ACC112 (cell line): ENCODE data around the gene PLXNA2.

ENCODE experiments used
- H2AFZ ChIP-seq: fragments of 200-600 bp; sonication (generic); one replicate; pipeline ENCODE4 v1.6.0; 2017; ENCODE audit warnings: antibody characterized with exemption, low read length; ENCODE audit not compliant: unreplicated experiment
- H3K27ac ChIP-seq: fragments of 200-600 bp; sonication (generic); 2 replicates; pipeline ENCODE4 v1.5.1; 2014; ENCODE audit warnings: low read depth, mild to moderate bottlenecking, antibody characterized with exemption, low read length, moderate library complexity
- H3K27me3 ChIP-seq: fragments of 200-600 bp; sonication (generic); 2 replicates; pipeline ENCODE4 v1.6.1; 2014; ENCODE audit warnings: mild to moderate bottlenecking, antibody characterized with exemption, low read length, moderate library complexity, mixed read lengths; ENCODE audit not compliant: insufficient read depth
- H3K36me3 ChIP-seq: fragments of 200-600 bp; sonication (generic); 2 replicates; pipeline ENCODE4 v1.6.1; 2016; ENCODE audit warnings: mild to moderate bottlenecking, antibody characterized with exemption, low read length, moderate library complexity, mixed read lengths; ENCODE audit not compliant: insufficient read depth
- H3K4me1 ChIP-seq: fragments of 200-600 bp; sonication (generic); one replicate; pipeline ENCODE4 v1.6.1; 2016; ENCODE audit warnings: low read length, mixed read lengths; ENCODE audit not compliant: insufficient read depth, unreplicated experiment, control insufficient read depth
- H3K4me3 ChIP-seq: fragments of 200-600 bp; sonication (generic); 2 replicates; pipeline ENCODE4 v1.5.1; 2014; ENCODE audit warnings: mild to moderate bottlenecking, low read depth, low read length
- H3K79me2 ChIP-seq: fragments of 200-600 bp; sonication (generic); one replicate; pipeline ENCODE4 v1.6.0; 2016; ENCODE audit warnings: low read length; ENCODE audit not compliant: control insufficient read depth, unreplicated experiment, insufficient read depth

PLXNA2 gene

DNA sequence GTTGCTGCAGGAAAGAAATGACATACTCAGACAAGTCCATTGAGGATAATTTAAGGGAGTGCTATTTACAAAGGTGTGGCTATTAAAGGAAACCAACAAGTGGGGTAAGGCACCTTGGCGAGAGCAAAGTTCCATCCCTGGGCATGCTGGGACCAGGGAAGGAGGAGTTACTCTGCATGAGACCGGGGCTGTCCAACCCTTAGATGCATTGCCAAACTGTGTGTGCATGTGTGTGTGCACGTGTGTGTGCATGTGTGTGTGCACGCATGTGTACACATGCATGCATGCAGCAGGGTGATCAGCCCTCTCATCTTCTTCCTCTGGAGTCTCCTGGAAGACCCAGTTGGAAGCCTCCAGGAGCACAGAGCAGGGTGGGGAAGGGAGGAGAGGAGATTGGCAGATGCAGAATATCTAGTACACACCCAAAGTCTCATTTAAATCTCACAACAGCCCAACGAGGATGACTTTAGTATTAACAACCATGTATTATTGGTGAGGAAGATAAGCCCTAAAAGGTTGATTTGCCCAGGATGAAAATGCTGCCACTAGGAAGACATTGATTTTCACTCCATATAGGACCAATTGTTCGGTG is 261.0 kb downstream of the PLXNA2 start:
- Histone ChIP-seq H3K4me3 (no peak overlapping the region), H3K4me1 (no peaks in the 10 kb centered on the region), H3K27ac (no peak overlapping the region), H3K36me3 (no peaks in the 10 kb centered on the region), H3K79me2 (no peaks in the 10 kb centered on the region), H3K27me3 (peaks cover 32% of the 10 kb centered on the region), H2AFZ (no peak overlapping the region)

DNA sequence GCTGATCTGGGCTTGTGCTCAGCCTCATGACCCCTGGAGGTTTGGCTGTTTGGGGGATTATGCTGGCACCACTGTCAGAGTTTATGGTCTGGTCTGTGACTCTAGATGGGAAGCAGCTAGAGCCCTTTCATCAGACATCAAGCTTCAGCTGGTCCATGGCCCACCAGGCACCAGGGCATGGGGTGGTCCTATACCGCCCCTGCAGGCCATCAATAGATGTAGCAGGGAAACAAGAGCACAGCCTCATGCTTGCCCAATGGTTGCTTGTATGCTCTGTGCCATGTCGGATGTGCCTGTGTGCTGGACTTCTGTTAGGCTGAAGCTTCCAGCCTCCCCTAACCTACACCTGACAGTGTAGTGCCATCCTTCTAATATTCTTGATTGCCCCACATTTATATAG is 262.2 kb downstream of the PLXNA2 start:
- H3K27me3 ChIP-seq, result peaks cover 27% of the 10 kb centered on the region
- no peak overlapping the region for H3K4me3 ChIP-seq
- no peak overlapping the region for H3K27ac ChIP-seq
- no peaks in the 10 kb centered on the region for H3K79me2 ChIP-seq
- no peaks in the 10 kb centered on the region for H3K36me3 ChIP-seq
- no peaks in the 10 kb centered on the region for H3K4me1 ChIP-seq
- no peak overlapping the region for H2AFZ ChIP-seq

DNA sequence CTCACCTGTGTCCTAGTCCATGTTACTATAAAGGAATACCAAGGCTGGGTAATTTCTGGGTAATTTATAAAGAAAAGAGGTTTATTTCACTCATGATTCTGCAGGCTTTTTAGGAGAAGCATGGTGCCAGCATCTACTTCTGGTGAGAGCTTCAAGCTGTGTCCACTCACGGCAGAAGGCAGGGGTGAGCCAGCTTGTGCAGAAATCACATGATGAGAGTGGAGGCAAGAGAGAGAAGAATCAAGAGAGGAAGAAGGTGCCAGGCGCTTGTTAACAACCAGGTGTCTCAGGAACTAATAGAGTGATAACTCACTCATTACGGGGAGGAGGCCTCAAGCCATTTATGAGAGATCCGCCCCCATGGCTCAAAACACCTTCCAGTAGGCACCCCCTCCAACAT is 265.7 kb downstream of the PLXNA2 start:
- Histone ChIP-seq H3K4me3 (no peak overlapping the region), H3K79me2 (no peaks in the 10 kb centered on the region), H3K4me1 (no peaks in the 10 kb centered on the region), H2AFZ (no peak overlapping the region), H3K27ac (no peak overlapping the region), H3K27me3 (peaks cover 45% of the 10 kb centered on the region), H3K36me3 (no peaks in the 10 kb centered on the region)

DNA sequence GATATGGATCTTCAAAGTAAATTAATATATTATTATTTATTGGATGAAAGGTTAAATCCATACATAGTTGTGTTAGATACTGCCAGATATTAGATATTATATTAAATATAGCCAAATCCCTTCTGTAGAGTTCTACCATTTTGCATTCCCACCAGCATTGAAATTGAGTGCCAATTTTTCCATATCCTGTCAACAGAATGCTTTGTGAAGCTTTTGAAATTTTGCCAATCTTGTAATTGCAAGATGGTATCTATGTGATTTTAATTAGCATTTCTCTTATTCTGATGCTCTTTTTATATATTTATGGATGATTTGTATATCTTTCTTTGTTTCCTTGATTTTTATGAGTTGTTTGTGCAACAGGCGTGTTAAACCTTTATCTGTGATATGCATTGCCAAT is 266.3 kb downstream of the PLXNA2 start:
- H3K4me1 ChIP-seq, result no peaks in the 10 kb centered on the region
- H3K79me2 ChIP-seq, result no peaks in the 10 kb centered on the region
- H2AFZ ChIP-seq, result no peak overlapping the region
- no peaks in the 10 kb centered on the region for H3K36me3 ChIP-seq
- H3K27me3 ChIP-seq, result peaks cover 47% of the 10 kb centered on the region
- no peak overlapping the region for H3K27ac ChIP-seq
- no peak overlapping the region for H3K4me3 ChIP-seq

DNA sequence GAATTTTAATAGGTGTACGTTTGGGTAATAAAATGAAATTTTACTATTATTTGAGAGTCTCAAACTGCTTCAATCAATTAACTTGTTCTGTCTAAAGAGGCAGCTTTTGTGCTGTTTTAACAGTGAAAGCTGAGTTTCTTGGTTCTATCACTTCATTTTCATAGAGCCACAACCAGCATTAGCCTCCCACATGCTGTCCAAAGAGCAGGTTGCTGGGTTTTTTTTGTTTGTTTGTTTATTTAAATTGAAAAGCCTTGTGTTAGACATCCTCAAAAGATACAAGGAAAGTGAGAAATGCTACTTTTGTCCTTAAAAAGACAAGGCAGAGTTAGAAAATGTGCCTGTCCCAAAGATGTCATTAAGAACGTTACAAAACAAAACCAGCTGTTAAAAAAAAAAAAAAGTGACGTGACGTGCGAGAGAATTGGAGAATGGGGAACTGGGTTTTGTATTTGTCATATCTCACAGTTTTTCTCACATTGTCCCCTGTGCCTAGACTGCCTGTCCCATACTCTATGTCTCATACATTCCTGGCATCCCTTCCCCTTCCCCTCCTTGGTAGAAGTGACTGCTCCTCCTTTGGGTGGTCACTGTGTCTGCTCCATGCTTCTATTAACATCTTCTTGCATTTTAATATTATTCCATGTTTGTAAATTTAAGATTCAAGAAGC is 270.2 kb downstream of the PLXNA2 start:
- Histone ChIP-seq H3K27me3 (peaks cover 40% of the 10 kb centered on the region), H3K36me3 (no peaks in the 10 kb centered on the region), H2AFZ (no peak overlapping the region), H3K4me3 (no peak overlapping the region), H3K4me1 (no peaks in the 10 kb centered on the region), H3K79me2 (no peaks in the 10 kb centered on the region), H3K27ac (no peak overlapping the region)

DNA sequence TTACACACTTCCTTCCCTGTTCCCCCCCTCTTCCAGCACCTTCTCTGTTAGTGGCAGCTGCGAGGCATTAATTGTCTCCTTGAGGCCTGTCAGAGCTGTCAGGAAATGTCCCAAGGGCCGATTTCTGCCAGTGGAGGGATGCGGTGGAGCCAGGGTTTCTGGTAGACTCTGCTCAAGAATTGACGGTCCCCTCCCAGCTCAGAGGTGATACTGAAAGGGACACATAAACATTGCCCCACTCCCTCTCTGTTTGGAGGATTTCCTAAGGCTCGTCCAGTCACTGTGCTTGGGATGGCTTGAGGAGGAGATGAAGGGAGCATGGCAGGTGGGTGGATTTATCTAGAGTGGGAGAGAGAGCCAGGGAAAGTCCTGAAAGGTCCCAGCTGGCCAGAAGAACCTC is 271.8 kb downstream of the PLXNA2 start:
- Histone ChIP-seq H3K79me2 (no peaks in the 10 kb centered on the region), H3K27me3 (peaks cover 31% of the 10 kb centered on the region), H3K4me3 (no peak overlapping the region), H2AFZ (no peak overlapping the region), H3K4me1 (no peaks in the 10 kb centered on the region), H3K27ac (no peak overlapping the region), H3K36me3 (no peaks in the 10 kb centered on the region)
